HepG2 (cell line): Measurements from ENCODE around the gene NFXL1. TPM values are rescaled to one million over a fixed set of nuclear protein-coding genes. Genes with fewer than 3 reads are reported as not detected.

Experiments
- ARNT ChIP-seq: fragments of 450-650 bp; IDR thresholded peaks from 2 replicates; pipeline ENCODE4 v1.6.1; 2017
- ATF3 ChIP-seq: sonication (generic); formaldehyde crosslinking; IDR thresholded peaks from 2 replicates; pipeline ENCODE4 v1.4.0; 2020; ENCODE audit warnings: missing genetic modification reagents
- ATF7-NPFF ChIP-seq: sonication (generic); formaldehyde crosslinking; IDR thresholded peaks from 2 replicates; pipeline ENCODE4 v1.8.1; 2023; ENCODE audit warnings: mild to moderate bottlenecking, low read depth, missing genetic modification reagents, moderate library complexity
- GMEB2 ChIP-seq: IDR thresholded peaks from 2 replicates; pipeline ENCODE4 v1.6.1; 2016; ENCODE audit warnings: missing biosample characterization, missing genetic modification reagents, low read depth
- HNRNPL ChIP-seq: fragments of 200-400 bp; formaldehyde crosslinking; IDR thresholded peaks from 2 replicates; pipeline ENCODE4 v1.6.1; 2017; ENCODE audit warnings: mild to moderate bottlenecking, low read depth, low read length
- MXD1 ChIP-seq: sonication (generic); formaldehyde crosslinking; IDR thresholded peaks from 2 replicates; pipeline ENCODE4 v1.4.0; 2020; ENCODE audit warnings: mild to moderate bottlenecking, missing genetic modification reagents
- NFATC3 ChIP-seq: sonication (generic); formaldehyde crosslinking; IDR thresholded peaks from 2 replicates; pipeline ENCODE4 v1.5.1; 2020; ENCODE audit warnings: mild to moderate bottlenecking, missing genetic modification reagents
- NR2F6 ChIP-seq, 2 experiments: IDR thresholded peaks; 2 replicates each; pipeline ENCODE4 v1.6.1; 2016; ENCODE audit warnings: antibody characterized with exemption in 1 of 2, mild to moderate bottlenecking in 1 of 2
- PBX2 ChIP-seq: IDR thresholded peaks from 2 replicates; pipeline ENCODE4 v1.6.1; 2016; ENCODE audit warnings: control low read depth
- PHB2 ChIP-seq: fragments of 450-650 bp; IDR thresholded peaks from 2 replicates; pipeline ENCODE4 v1.6.1; 2018; ENCODE audit not compliant: partially characterized antibody
- RORA ChIP-seq: sonication (generic); formaldehyde crosslinking; IDR thresholded peaks from 2 replicates; pipeline ENCODE4 v1.5.0; 2020; ENCODE audit warnings: mild to moderate bottlenecking, missing genetic modification reagents, moderate library complexity
- SAP130 ChIP-seq: IDR thresholded peaks from 2 replicates; pipeline ENCODE4 v1.6.1; 2016; ENCODE audit warnings: low read depth
- SOX5 ChIP-seq: IDR thresholded peaks from 2 replicates; pipeline ENCODE4 v1.6.1; 2016; ENCODE audit warnings: borderline replicate concordance
- STAG1 ChIP-seq: sonication (generic); formaldehyde crosslinking; IDR thresholded peaks from 2 replicates; pipeline ENCODE4 v1.4.0; 2020; ENCODE audit warnings: missing genetic modification reagents
- TEAD2 ChIP-seq: sonication (generic); formaldehyde crosslinking; IDR thresholded peaks from 2 replicates; pipeline ENCODE4 v1.9.0; 2021; ENCODE audit warnings: missing genetic modification reagents
- THAP8 ChIP-seq: sonication (generic); formaldehyde crosslinking; IDR thresholded peaks from 2 replicates; pipeline ENCODE4 v1.5.1; 2020; ENCODE audit warnings: missing genetic modification reagents, mild to moderate bottlenecking, borderline replicate concordance
- ZBTB37 ChIP-seq: sonication (generic); formaldehyde crosslinking; IDR thresholded peaks from 2 replicates; pipeline ENCODE4 v1.4.0; 2020; ENCODE audit warnings: mild to moderate bottlenecking, missing genetic modification reagents
- ZBTB43 ChIP-seq: sonication (generic); formaldehyde crosslinking; conservative IDR thresholded peaks from 2 replicates; pipeline ENCODE4 v1.4.0; 2020; ENCODE audit warnings: missing genetic modification reagents
- ZNF138 ChIP-seq: sonication (generic); formaldehyde crosslinking; IDR thresholded peaks from 2 replicates; pipeline ENCODE4 v1.5.0; 2020; ENCODE audit warnings: mild to moderate bottlenecking, low read depth, missing genetic modification reagents
- ZNF207 ChIP-seq: fragments of 450-650 bp; IDR thresholded peaks from 2 replicates; pipeline ENCODE4 v1.6.1; 2016; ENCODE audit warnings: antibody characterized with exemption, borderline replicate concordance
- ZNF335 ChIP-seq: sonication (generic); formaldehyde crosslinking; IDR thresholded peaks from 2 replicates; pipeline ENCODE4 v1.4.0; 2020; ENCODE audit warnings: missing genetic modification reagents
- ZNF33A ChIP-seq: sonication (generic); formaldehyde crosslinking; IDR thresholded peaks from 2 replicates; pipeline ENCODE4 v1.5.1; 2020; ENCODE audit warnings: missing genetic modification reagents, mild to moderate bottlenecking, moderate library complexity, borderline replicate concordance
- ZNF784 ChIP-seq: sonication (generic); formaldehyde crosslinking; IDR thresholded peaks from 2 replicates; pipeline ENCODE4 v1.5.1; 2020; ENCODE audit warnings: missing genetic modification reagents, mild to moderate bottlenecking, borderline replicate concordance
- polyA plus RNA-seq, 8 experiments: library from polyadenylated mRNA; depleted of rRNA in 3 of 8; stranded (reverse) in 7 of 8; unstranded in 1 of 8; fragments of >200 nt; fragmentation: Illumina TruSeq in 4 of 8; extraction: Trizol in 4 of 8; gene quantifications; 2 replicates each; pipeline versions ENCODE4 v1.2.1 to v1.2.3, GENCODE V29; 2011 to 2016; ENCODE audit warnings: low read depth in 4 of 8, missing spikeins in 1 of 8, mixed read lengths in 1 of 8; ENCODE audit not compliant: insufficient read depth in 1 of 8
- total RNA-seq, 5 experiments: library from RNA; depleted of rRNA; stranded (reverse); fragments of >200 nt; fragmentation: Illumina TruSeq; extraction: Trizol; gene quantifications; 2 replicates each; pipeline ENCODE4 v1.2.3, GENCODE V29; 2016; ENCODE audit warnings: low read depth in 1 of 5

Gene NFXL1
- total and polyA plus RNA-seq, 2 of the 13 experiments (the other 11 are each of a cell fraction or from before 2014, with no cell fraction given), result 12.0 to 18.6 TPM

GRCh38 chr4:47836641-47837093, 77.7 kb downstream of the NFXL1 start (continued):
- TF ChIP-seq GMEB2 (no peak), PBX2 (CRISPR knock-in tag) (no peak), ZBTB37 (no peak), ZNF33A (CRISPR knock-in tag) (no peak), SOX5 (CRISPR knock-in tag) (0 out of 2 replicates have a peak, but pooled peaks have one; percentile 22), SAP130 (peak; percentile 43), RORA (CRISPR knock-in tag) (no peak), ZNF207 (no peak), ZNF335 (CRISPR knock-in tag) (no peak), THAP8 (CRISPR knock-in tag) (no peak), ARNT (no peak), TEAD2 (no peak), HNRNPL (no peak), PHB2 (no peak), ZNF784 (CRISPR knock-in tag) (0 out of 2 replicates have a peak, but pooled peaks have one; percentile 33), ZBTB43 (CRISPR knock-in tag) (no peak), NFATC3 (CRISPR knock-in tag) (no peak), ATF7-NPFF (CRISPR knock-in tag) (no peak), ZNF138 (CRISPR knock-in tag) (no peak), NR2F6 (IDR thresholded peaks at IDR 0.05) (no peak), NR2F6 (CRISPR knock-in tag; IDR thresholded peaks at IDR 0.05) (no peak; the same call in 1 of the 2 replicates), STAG1 (CRISPR knock-in tag) (peak; percentile 86), ATF3 (CRISPR knock-in tag) (no peak), MXD1 (CRISPR knock-in tag) (no peak)
